Brain microvascular endothelial cell (primary cell): ENCODE data around the gene CDK10.
A peak's percentile ranks its signal among the peaks of the same experiment; 100 is the strongest.

Experiments used
- DNase-seq: peaks from one replicate; pipeline ENCODE4 v3.0.0-alpha.2; 2020
- H3K27ac ChIP-seq: fragments of 250-450 bp; sonication (Bioruptor Pico); 2 replicates; pipeline ENCODE4 v1.5.1; 2020; ENCODE audit warnings: mild to moderate bottlenecking, moderate library complexity
- H3K27me3 ChIP-seq: fragments of 250-450 bp; sonication (Bioruptor Pico); replicated peaks from 2 replicates; pipeline ENCODE4 v1.5.1; 2020; ENCODE audit warnings: mild to moderate bottlenecking
- H3K36me3 ChIP-seq: fragments of 250-450 bp; sonication (Bioruptor Pico); replicated peaks from 2 replicates; pipeline ENCODE4 v1.5.1; 2020; ENCODE audit warnings: mild to moderate bottlenecking
- H3K4me3 ChIP-seq: 2 replicates; pipeline ENCODE4 v1.5.1; 2011; ENCODE audit warnings: low read depth, mild to moderate bottlenecking, control low read depth, low read length, moderate library complexity
- in situ Hi-C: cut with HindIII; loops from 2 replicates; pipeline ENCODE4 v1.10.0; 2017; ENCODE audit warnings: low sequenced_read_pairs, low pct_ligation_motif_present
- TF ChIP-seq, protein P1 (sequence below): IDR thresholded peaks from 2 replicates; pipeline ENCODE4 v1.5.1; 2011; ENCODE audit warnings: low read depth, mild to moderate bottlenecking, moderate library complexity, low read length, control low read depth, inconsistent platforms; ENCODE audit errors: missing control alignments

CDK10 gene

DNA sequence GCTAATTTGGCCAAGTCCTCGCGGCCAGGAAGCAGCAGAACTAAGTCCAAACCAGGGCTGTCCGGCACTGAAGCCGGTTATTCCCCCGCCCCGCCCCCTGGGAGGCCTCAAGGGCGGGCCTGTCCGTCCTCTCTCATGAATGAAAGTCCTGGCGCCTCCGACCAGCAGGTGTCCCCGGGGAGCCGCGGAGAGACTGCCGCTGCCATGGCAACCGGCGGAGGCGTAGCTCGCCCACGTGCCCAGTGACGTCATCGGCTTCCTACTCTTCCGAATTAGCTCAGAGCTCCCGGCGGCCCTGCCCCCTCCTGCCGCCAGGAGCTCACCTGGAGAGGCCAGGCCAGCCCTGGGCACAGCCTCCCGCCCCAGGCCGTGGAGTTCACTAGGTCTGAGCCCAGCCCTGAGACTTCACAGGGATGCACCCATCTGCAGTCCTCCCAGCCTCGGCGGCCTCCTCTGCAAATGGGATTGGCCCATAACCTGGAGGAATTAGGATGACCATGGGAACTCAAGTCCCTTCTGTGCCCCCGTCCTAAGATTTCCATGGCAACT lies 13.7 kb downstream of the CDK10 start:
- Histone ChIP-seq H3K27me3 (no peaks in the 10 kb centered on the region), H3K36me3 (peaks cover 13% of the 10 kb centered on the region), H3K27ac (peak overlapping the region; percentile 42), H3K4me3 (peak overlapping the region; percentile 77)
- in situ Hi-C loops = no loop called here
- DNase-seq = peak; percentile 96
- TF ChIP-seq, protein P1, sequence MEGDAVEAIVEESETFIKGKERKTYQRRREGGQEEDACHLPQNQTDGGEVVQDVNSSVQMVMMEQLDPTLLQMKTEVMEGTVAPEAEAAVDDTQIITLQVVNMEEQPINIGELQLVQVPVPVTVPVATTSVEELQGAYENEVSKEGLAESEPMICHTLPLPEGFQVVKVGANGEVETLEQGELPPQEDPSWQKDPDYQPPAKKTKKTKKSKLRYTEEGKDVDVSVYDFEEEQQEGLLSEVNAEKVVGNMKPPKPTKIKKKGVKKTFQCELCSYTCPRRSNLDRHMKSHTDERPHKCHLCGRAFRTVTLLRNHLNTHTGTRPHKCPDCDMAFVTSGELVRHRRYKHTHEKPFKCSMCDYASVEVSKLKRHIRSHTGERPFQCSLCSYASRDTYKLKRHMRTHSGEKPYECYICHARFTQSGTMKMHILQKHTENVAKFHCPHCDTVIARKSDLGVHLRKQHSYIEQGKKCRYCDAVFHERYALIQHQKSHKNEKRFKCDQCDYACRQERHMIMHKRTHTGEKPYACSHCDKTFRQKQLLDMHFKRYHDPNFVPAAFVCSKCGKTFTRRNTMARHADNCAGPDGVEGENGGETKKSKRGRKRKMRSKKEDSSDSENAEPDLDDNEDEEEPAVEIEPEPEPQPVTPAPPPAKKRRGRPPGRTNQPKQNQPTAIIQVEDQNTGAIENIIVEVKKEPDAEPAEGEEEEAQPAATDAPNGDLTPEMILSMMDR = peak; percentile 73

DNA sequence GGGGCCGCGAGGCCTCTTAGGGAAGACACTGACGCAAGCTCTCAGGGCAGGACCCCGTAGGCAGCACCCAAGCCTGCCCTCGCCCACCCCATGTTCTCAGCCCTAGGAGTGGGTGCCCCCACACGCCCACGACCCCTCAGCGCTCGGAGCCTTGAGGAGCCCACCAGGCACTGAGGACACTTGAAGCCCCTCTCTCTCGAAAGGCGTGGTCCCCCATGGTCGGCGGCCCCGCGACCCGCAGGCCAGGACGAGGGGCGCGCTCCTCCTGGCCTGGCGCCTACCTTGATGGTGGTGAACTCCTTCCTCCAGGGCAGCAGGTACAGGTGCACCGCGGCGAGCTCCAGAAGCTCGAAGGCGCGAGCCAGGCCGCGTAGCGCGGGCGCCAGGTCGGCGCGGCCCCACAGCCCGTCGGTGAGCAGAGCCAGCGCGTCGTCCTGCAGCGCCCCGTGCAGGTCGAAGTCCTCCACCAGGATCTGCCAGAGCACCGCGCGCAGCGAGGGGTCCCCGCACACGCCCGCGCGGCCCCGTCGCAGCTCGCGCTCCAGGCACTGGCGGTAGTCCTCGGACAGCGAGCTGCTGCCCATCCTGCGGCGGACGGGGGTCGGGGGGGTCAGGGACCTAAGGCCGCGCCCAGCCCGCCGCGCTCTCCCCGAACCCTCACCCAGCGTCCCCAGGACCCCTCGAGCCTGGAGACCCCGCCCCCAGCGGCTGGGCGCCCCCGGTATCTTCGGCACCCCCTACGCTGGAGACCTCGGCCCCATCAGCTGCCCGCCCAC lies 14.3 kb downstream of the CDK10 start:
- TF ChIP-seq, protein P1 = peak; percentile 33
- Histone ChIP-seq H3K27me3 (no peaks in the 10 kb centered on the region), H3K36me3 (peaks cover 7% of the 10 kb centered on the region), H3K4me3 (peak overlapping the region; percentile 77), H3K27ac (peak overlapping the region; percentile 42)
- no peak for DNase-seq
- in situ Hi-C loops = no loop called here

DNA sequence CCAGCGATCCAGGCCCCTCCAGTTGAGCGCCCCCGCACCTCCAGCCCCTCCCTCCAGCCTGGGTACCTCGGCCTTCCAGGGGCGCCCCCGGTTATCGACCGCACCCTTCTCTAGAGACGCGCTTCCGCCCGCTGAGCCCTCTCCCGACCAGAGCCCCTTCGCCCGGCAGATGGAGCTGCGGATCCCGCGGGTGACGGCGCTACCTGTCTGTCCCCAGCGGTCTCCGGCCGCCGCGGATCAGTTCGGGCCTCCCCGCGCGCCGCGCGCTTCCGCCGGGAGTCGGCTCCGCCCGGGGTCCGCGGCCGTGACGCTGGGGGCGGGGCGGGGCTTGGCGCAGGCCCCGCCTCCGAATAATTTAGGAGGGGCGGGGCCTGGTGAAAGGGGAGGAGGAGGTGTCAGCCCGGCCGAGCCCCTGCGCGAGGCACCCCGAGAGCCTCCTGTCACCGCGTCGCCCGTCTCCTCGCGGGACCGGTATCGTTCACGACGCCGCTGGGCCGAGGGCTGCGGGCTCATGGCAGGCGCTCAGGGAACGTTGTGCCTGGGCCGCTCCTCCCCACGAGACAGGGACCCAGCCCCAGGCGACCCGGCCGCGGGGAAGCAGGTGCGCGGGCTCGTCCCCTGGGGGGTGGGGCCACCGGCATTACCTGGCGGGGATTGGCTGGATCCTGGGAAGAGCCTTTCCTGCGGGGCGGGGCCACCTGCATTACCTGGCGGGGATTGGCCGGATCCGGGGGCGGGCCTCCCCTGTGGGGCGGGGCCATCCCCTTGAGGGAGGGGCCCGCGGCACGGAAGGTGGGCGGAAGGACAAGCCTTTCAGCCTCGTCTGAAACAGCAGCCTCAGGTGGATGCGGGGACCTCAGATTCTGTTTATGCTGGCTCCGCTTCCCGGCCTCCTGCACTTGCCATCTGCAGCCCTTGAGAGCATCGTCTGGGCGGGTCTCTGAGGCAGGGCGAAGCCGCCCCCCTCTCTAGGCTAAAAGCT lies 15.2 kb downstream of the CDK10 start, which contains the start of gene SPATA2L:
Gene SPATA2L (minus strand): TSS at position 281 of the 982 bp plus-strand sequence. CDS start 473 bp downstream, outside the sequence.
- TF ChIP-seq, protein P1 = peak; percentile 28
- Histone ChIP-seq H3K4me3 (peak within 1 kb of the TSS; percentile 77), H3K27ac (peak within 1 kb of the TSS; percentile 42), H3K27me3 (no peaks in the 10 kb centered on the region), H3K36me3 (peaks cover 3% of the 10 kb centered on the region)
- in situ Hi-C loops = no loop called here
- peak; percentile 85 for DNase-seq

GRCh38 chr16:89704281-89704680 lies 17.8 kb downstream of the CDK10 start:
- H3K4me3 ChIP-seq = no peak overlapping the region
- no peak overlapping the region for H3K27ac ChIP-seq
- no peak for DNase-seq
- TF ChIP-seq, protein P1 = peak; percentile 38
- in situ Hi-C loops = no loop called here
- no peaks in the 10 kb centered on the region for H3K36me3 ChIP-seq
- no peaks in the 10 kb centered on the region for H3K27me3 ChIP-seq

- H3K36me3 ChIP-seq = no peaks in the 10 kb centered on the region
- DNase-seq = no peak
- TF ChIP-seq, protein P1 = no peak
- H3K4me3 ChIP-seq = no peak overlapping the region
- H3K27ac ChIP-seq = no peak overlapping the region
- in situ Hi-C loops = no loop called here
- no peaks in the 10 kb centered on the region for H3K27me3 ChIP-seq
These were observed 18.5 kb downstream of the CDK10 start for GRCh38 chr16:89705006-89705405.
